Gastrocnemius medialis (tissue), 4 donors: ENCODE results near the gene HTR1B.

Source experiments
- POLR2A ChIP-seq, 2 donors: fragments of 450-650 bp; IDR thresholded peaks; one replicate each; pipeline ENCODE4 v1.6.1; 2017; ENCODE audit warnings: antibody characterized with exemption in 2 of 2, mild to moderate bottlenecking in 2 of 2, moderate library complexity in 2 of 2
- TF ChIP-seq, protein P1 (sequence below), 5 experiments: fragments of 450-650 bp in 3 of 5; fragments of 200-600 bp in 2 of 5; sonication (generic) in 2 of 5; IDR thresholded peaks in 4 of 5; conservative IDR thresholded peaks in 1 of 5; 1 replicate in 4 of 5; 2 replicates in 1 of 5; pipeline ENCODE4 v1.5.1; 2016 to 2019; ENCODE audit warnings: antibody characterized with exemption in 5 of 5, mild to moderate bottlenecking in 3 of 5, moderate library complexity in 3 of 5

DNA sequence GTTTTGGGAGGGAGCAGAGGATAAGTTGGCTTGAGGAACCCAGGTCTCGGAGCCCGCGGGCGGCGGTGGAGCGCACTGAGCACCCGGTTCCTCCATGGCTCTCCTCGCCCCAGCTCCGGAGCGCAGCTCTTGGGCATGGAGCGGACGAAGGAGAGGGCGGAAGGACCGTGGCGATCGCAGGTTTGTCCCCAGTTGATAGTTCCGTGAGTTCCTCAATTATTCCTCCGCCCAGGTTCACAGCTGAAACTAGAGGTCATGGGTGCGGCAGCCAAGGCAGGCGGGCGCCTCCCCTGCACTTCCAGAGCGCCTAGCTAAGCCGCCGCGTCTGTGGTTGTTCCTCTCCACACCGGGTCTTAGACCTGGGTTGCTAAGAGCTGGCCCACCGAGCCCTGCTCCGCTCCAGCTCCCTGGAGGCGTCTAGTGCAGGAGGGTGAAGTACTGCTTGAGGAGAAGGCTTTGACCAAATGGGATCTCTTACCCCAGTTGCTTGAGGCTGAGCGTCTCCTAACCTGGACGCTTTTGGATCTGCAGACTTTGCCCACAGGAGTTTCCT lies at the start of gene HTR1B:
- TF ChIP-seq, protein P1, sequence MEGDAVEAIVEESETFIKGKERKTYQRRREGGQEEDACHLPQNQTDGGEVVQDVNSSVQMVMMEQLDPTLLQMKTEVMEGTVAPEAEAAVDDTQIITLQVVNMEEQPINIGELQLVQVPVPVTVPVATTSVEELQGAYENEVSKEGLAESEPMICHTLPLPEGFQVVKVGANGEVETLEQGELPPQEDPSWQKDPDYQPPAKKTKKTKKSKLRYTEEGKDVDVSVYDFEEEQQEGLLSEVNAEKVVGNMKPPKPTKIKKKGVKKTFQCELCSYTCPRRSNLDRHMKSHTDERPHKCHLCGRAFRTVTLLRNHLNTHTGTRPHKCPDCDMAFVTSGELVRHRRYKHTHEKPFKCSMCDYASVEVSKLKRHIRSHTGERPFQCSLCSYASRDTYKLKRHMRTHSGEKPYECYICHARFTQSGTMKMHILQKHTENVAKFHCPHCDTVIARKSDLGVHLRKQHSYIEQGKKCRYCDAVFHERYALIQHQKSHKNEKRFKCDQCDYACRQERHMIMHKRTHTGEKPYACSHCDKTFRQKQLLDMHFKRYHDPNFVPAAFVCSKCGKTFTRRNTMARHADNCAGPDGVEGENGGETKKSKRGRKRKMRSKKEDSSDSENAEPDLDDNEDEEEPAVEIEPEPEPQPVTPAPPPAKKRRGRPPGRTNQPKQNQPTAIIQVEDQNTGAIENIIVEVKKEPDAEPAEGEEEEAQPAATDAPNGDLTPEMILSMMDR (IDR thresholded peaks at IDR 0.05 in 4 of 5, conservative IDR thresholded peaks at IDR 0.05 in 1 of 5) = no peak
- no peak for TF ChIP-seq POLR2A (IDR thresholded peaks at IDR 0.05)
